ENCODE data around the gene ATP5ME. TPM values are rescaled to one million over a fixed set of nuclear protein-coding genes. Genes with fewer than 3 reads are reported as not detected.
A peak's percentile ranks its signal among the peaks of the same experiment; 100 is the strongest.
"Not testable (repeated sequence)": the region's sequence is repeated elsewhere in the genome, so short reads cannot be mapped to it uniquely, and the experiment has no call there.

ATP5ME gene
- total and polyA plus RNA-seq, 2 of the 13 experiments (the other 11 are each of a cell fraction or from before 2014, with no cell fraction given): 305 to 753 TPM

DNA sequence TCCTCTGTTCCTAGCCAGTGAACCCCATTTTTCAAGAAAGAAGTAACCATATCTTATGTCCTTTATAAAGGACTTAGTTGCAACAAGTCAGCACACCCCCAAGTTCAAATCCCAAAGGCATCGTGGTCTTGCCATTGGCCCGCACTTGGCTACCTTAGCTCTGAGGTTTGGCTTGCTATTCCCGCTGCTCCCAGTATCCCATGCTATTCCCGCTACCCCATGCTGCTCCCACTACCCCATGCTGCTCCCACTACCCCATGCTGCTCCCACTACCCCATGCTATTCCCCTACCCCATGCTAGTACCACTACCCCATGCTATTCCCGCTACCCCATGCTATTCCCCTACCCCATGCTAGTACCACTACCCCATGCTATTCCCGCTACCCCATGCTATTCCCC is 5.9 kb downstream of the ATP5ME start:
- Histone ChIP-seq H3K4me1 (ENCODE audit: insufficient read depth, low read length) (peaks cover 37% of the 10 kb centered on the region), H3K36me3 (replicated peaks in 1 of 2; ENCODE audit: control insufficient read depth in 1 of 2, insufficient read depth in 2 of 2, low read length in 2 of 2) (peaks cover 3 to 12% of the 10 kb centered on the region in 2 experiments; a peak in 4 of 5 replicates), H3K27me3 (ENCODE audit: control insufficient read depth in 1 of 2, insufficient read depth in 2 of 2, low read length in 2 of 2) (peaks cover 3 to 33% of the 10 kb centered on the region in 2 experiments; a peak in 4 of 5 replicates)
- H2AFZ ChIP-seq (ENCODE audit: low read length); H3K9me3 ChIP-seq (ENCODE audit: low read length); CTCF ChIA-PET (ENCODE audit: low intra/inter-chr PET ratio, low total read pairs); H3K27ac ChIP-seq (ENCODE audit: extremely low read length, insufficient read depth, low read length); H4K20me1 ChIP-seq (ENCODE audit: insufficient read depth, low read length); H3K79me2 ChIP-seq (ENCODE audit: insufficient read depth, low read length); intact Hi-C loops (cut with micrococcal nuclease; ENCODE audit: unreplicated experiment); POLR2A ChIA-PET; H3K4me2 ChIP-seq (ENCODE audit: low read depth, low read length); H3K4me3 ChIP-seq (replicated peaks in 1 of 3; ENCODE audit: insufficient read depth in 1 of 3, low read depth in 2 of 3, low read length in 3 of 3); ATAC-seq; in situ Hi-C loops (cut with HindIII; ENCODE audit: extremely low pct_ligation_motif_present, low pct_unique_long_range_greater_than_20kb); FAIRE-seq; H3K9ac ChIP-seq (ENCODE audit: insufficient read depth, low read depth, low read length); DNase-seq (ENCODE audit: low spot score); BruUV-seq (replicated peaks): not testable (repeated sequence)
- 84% methylated on average over 6 of the region's 6 CpGs for WGBS (ENCODE audit: low lambda C conversion rate)

GRCh38 chr4:667545-667925 is 6.5 kb downstream of the ATP5ME start:
- 28% methylated on average over 10 of the region's 10 CpGs for WGBS (ENCODE audit: low lambda C conversion rate)
- no peak overlapping the region for H3K27ac ChIP-seq (ENCODE audit: extremely low read length, insufficient read depth, low read length)
- no TSS peak for BruUV-seq (replicated peaks)
- H3K4me1 ChIP-seq (ENCODE audit: insufficient read depth, low read length): peaks cover 33% of the 10 kb centered on the region
- H3K36me3 ChIP-seq (replicated peaks in 1 of 2; ENCODE audit: control insufficient read depth in 1 of 2, insufficient read depth in 2 of 2, low read length in 2 of 2): peaks cover 3 to 12% of the 10 kb centered on the region in 2 experiments; a peak in 4 of 5 replicates
- no peak overlapping the region for H3K9ac ChIP-seq (ENCODE audit: insufficient read depth, low read depth, low read length)
- no peaks in the 10 kb centered on the region for H3K9me3 ChIP-seq (ENCODE audit: low read length)
- in situ Hi-C loops (cut with HindIII; ENCODE audit: extremely low pct_ligation_motif_present, low pct_unique_long_range_greater_than_20kb): no loop called here
- CTCF ChIA-PET (ENCODE audit: low intra/inter-chr PET ratio, low total read pairs): no interaction called here
- H4K20me1 ChIP-seq (ENCODE audit: insufficient read depth, low read length): no peaks in the 10 kb centered on the region
- TF ChIP-seq ZBTB46 (CRISPR knock-in tag; IDR thresholded peaks at IDR 0.05; ENCODE audit: borderline replicate concordance): no peak
- TF ChIP-seq SAP130 (CRISPR knock-in tag; IDR thresholded peaks at IDR 0.05; ENCODE audit: low read depth): no peak
- TF ChIP-seq MIER3 (CRISPR knock-in tag; IDR thresholded peaks at IDR 0.05; ENCODE audit: borderline replicate concordance): no peak
- TF ChIP-seq DRAP1 (CRISPR knock-in tag; IDR thresholded peaks at IDR 0.05): no peak
- no peak for TF ChIP-seq RCOR2 (CRISPR knock-in tag; IDR thresholded peaks at IDR 0.05)
- TF ChIP-seq, protein P1, sequence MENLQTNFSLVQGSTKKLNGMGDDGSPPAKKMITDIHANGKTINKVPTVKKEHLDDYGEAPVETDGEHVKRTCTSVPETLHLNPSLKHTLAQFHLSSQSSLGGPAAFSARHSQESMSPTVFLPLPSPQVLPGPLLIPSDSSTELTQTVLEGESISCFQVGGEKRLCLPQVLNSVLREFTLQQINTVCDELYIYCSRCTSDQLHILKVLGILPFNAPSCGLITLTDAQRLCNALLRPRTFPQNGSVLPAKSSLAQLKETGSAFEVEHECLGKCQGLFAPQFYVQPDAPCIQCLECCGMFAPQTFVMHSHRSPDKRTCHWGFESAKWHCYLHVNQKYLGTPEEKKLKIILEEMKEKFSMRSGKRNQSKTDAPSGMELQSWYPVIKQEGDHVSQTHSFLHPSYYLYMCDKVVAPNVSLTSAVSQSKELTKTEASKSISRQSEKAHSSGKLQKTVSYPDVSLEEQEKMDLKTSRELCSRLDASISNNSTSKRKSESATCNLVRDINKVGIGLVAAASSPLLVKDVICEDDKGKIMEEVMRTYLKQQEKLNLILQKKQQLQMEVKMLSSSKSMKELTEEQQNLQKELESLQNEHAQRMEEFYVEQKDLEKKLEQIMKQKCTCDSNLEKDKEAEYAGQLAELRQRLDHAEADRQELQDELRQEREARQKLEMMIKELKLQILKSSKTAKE (CRISPR knock-in tag; IDR thresholded peaks at IDR 0.05; ENCODE audit: borderline replicate concordance): no peak
- TF ChIP-seq, protein P2, sequence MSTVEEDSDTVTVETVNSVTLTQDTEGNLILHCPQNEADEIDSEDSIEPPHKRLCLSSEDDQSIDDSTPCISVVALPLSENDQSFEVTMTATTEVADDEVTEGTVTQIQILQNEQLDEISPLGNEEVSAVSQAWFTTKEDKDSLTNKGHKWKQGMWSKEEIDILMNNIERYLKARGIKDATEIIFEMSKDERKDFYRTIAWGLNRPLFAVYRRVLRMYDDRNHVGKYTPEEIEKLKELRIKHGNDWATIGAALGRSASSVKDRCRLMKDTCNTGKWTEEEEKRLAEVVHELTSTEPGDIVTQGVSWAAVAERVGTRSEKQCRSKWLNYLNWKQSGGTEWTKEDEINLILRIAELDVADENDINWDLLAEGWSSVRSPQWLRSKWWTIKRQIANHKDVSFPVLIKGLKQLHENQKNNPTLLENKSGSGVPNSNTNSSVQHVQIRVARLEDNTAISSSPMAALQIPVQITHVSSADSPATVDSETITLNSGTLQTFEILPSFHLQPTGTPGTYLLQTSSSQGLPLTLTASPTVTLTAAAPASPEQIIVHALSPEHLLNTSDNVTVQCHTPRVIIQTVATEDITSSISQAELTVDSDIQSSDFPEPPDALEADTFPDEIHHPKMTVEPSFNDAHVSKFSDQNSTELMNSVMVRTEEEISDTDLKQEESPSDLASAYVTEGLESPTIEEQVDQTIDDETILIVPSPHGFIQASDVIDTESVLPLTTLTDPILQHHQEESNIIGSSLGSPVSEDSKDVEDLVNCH (CRISPR knock-in tag; IDR thresholded peaks at IDR 0.05): no peak
- TF ChIP-seq MXI1 (IDR thresholded peaks at IDR 0.05; ENCODE audit: borderline replicate concordance, low read depth, low read length): no peak
- no peak overlapping the region for H3K4me3 ChIP-seq (replicated peaks in 1 of 3; ENCODE audit: insufficient read depth in 1 of 3, low read depth in 2 of 3, low read length in 3 of 3)
- POLR2A ChIA-PET: no interaction called here
- peaks cover 3 to 33% of the 10 kb centered on the region in 2 experiments; a peak in 4 of 5 replicates for H3K27me3 ChIP-seq (ENCODE audit: control insufficient read depth in 1 of 2, insufficient read depth in 2 of 2, low read length in 2 of 2)
- H2AFZ ChIP-seq (ENCODE audit: low read length): no peak overlapping the region
- intact Hi-C loops (cut with micrococcal nuclease; ENCODE audit: unreplicated experiment): no loop called here
- no peaks in the 10 kb centered on the region for H3K79me2 ChIP-seq (ENCODE audit: insufficient read depth, low read length)
- no peak overlapping the region for H3K4me2 ChIP-seq (ENCODE audit: low read depth, low read length)
- FAIRE-seq (no peak), ATAC-seq (peak; percentile 16), DNase-seq (ENCODE audit: low spot score) (no peak)

All from HepG2 (cell line).